Mesendoderm (in vitro differentiated cells): Measurements from ENCODE around the gene CHCT1.

Source experiments
- DNase-seq: peaks from one replicate; pipeline ENCODE4 v3.0.0; 2013
- H2AK5ac ChIP-seq: 2 replicates; pipeline ENCODE4 v1.6.1; 2013; ENCODE audit warnings: low read length, inconsistent platforms
- H2BK120ac ChIP-seq: 2 replicates; pipeline ENCODE4 v1.6.1; 2013; ENCODE audit warnings: low read depth, mild to moderate bottlenecking, low read length, moderate library complexity, mixed read lengths
- H2BK15ac ChIP-seq: replicated peaks from 2 replicates; pipeline ENCODE4 v1.6.1; 2013; ENCODE audit warnings: low read depth, mild to moderate bottlenecking, moderate library complexity
- H2BK5ac ChIP-seq: 2 replicates; pipeline ENCODE4 v1.6.1; 2013; ENCODE audit warnings: low read length, inconsistent platforms
- H3K18ac ChIP-seq: 2 replicates; pipeline ENCODE4 v1.6.1; 2013; ENCODE audit warnings: mild to moderate bottlenecking, low read length, mixed read lengths
- H3K23ac ChIP-seq: one replicate; pipeline ENCODE4 v1.6.1; 2013; ENCODE audit warnings: low read length
- H3K27ac ChIP-seq: 2 replicates; pipeline ENCODE4 v1.5.1; 2013; ENCODE audit warnings: low read depth, mild to moderate bottlenecking, inconsistent platforms, low read length, moderate library complexity
- H3K27me3 ChIP-seq: 2 replicates; pipeline ENCODE4 v1.6.1; 2013; ENCODE audit warnings: low read length, control low read depth, mild to moderate bottlenecking, inconsistent platforms; ENCODE audit not compliant: insufficient read depth, poor library complexity
- H3K36me3 ChIP-seq: 2 replicates; pipeline ENCODE4 v1.6.1; 2013; ENCODE audit warnings: low read length, inconsistent platforms; ENCODE audit not compliant: control insufficient read depth, insufficient read depth
- H3K4ac ChIP-seq: one replicate; pipeline ENCODE4 v1.6.1; 2013; ENCODE audit warnings: low read depth, mild to moderate bottlenecking, low read length, moderate library complexity
- H3K4me1 ChIP-seq: 2 replicates; pipeline ENCODE4 v1.6.1; 2013; ENCODE audit warnings: low read depth, low read length, inconsistent platforms; ENCODE audit not compliant: control insufficient read depth
- H3K4me2 ChIP-seq: 2 replicates; pipeline ENCODE4 v1.6.1; 2013; ENCODE audit warnings: low read length
- H3K4me3 ChIP-seq: 2 replicates; pipeline ENCODE4 v1.5.1; 2013; ENCODE audit warnings: mild to moderate bottlenecking, low read length
- H3K56ac ChIP-seq: one replicate; pipeline ENCODE4 v1.6.1; 2013; ENCODE audit warnings: low read length
- H3K79me1 ChIP-seq: 2 replicates; pipeline ENCODE4 v1.6.1; 2013; ENCODE audit warnings: low read length, inconsistent platforms
- H3K79me2 ChIP-seq: 2 replicates; pipeline ENCODE4 v1.6.1; 2013; ENCODE audit warnings: mild to moderate bottlenecking, low read length; ENCODE audit not compliant: control insufficient read depth, insufficient read depth
- H3K9ac ChIP-seq: 2 replicates; pipeline ENCODE4 v1.6.1; 2013; ENCODE audit warnings: low read length, inconsistent platforms
- H4K5ac ChIP-seq: one replicate; pipeline ENCODE4 v1.6.1; 2013; ENCODE audit warnings: low read length
- H4K8ac ChIP-seq: one replicate; pipeline ENCODE4 v1.6.1; 2013; ENCODE audit warnings: low read depth, mild to moderate bottlenecking, control low read depth, low read length, moderate library complexity
- WGBS: extraction: QIAGEN DNeasy Blood & Tissue Kit; methylation state at CpG from one replicate; pipeline ENCODE4 v1.1.7; 2013; ENCODE audit warnings: low lambda C conversion rate, missing lambda C conversion rate; ENCODE audit not compliant: insufficient coverage; ENCODE audit errors: extremely low coverage; 5-methylcytosine and 5-hydroxymethylcytosine counted together

The CHCT1 gene

DNA sequence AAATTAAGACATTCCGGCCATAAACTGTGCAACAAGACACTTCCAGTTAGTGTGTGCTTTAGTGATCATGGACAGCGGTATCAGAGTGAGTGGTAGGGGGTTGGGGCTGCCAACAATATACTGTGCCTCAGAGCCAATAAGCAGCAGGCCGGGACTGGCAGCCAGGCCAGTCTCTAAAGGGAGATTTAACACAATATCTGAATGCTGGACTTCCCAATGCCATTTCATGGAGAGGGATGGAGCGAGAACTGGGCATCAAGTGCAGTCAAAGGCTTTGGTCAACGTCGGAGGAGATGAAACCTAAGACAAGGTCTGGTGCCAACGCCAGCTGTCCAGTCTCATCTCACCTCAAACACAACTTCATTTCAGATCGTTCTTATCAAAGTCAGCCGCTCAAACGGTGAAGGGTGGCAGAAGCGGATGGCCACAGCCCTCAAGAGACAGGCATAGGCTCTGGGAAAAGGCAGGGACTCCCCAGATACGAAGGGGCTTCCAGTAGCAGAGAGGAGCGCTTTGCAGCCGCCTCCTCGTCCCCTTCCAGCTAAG is 31.3 kb upstream of the CHCT1 start:
- peak overlapping the region; percentile 86 for H3K4me2 ChIP-seq
- peaks cover 5% of the 10 kb centered on the region for H3K4me1 ChIP-seq
- H3K27ac ChIP-seq = peak overlapping the region; percentile 89
- H3K36me3 ChIP-seq = no peaks in the 10 kb centered on the region
- no peaks in the 10 kb centered on the region for H3K27me3 ChIP-seq
- H3K79me1 ChIP-seq = peaks cover 5% of the 10 kb centered on the region
- no CpG with 5 or more reads among the region's 15 CpGs for WGBS
- H3K23ac ChIP-seq = peak overlapping the region; percentile 70
- no peak overlapping the region for H4K8ac ChIP-seq
- H2BK5ac ChIP-seq = peak overlapping the region; percentile 57
- no peak overlapping the region for H2BK15ac ChIP-seq
- H3K4me3 ChIP-seq = peak overlapping the region; percentile 89
- no peak overlapping the region for H3K4ac ChIP-seq
- no peak overlapping the region for H4K5ac ChIP-seq
- DNase-seq = peak; percentile 45
- H3K18ac ChIP-seq = no peak overlapping the region
- no peak overlapping the region for H2BK120ac ChIP-seq
- H3K9ac ChIP-seq = peak overlapping the region; percentile 95
- H3K56ac ChIP-seq = peak overlapping the region; percentile 96
- H2AK5ac ChIP-seq = no peak overlapping the region
- H3K79me2 ChIP-seq = peaks cover 26% of the 10 kb centered on the region

DNA sequence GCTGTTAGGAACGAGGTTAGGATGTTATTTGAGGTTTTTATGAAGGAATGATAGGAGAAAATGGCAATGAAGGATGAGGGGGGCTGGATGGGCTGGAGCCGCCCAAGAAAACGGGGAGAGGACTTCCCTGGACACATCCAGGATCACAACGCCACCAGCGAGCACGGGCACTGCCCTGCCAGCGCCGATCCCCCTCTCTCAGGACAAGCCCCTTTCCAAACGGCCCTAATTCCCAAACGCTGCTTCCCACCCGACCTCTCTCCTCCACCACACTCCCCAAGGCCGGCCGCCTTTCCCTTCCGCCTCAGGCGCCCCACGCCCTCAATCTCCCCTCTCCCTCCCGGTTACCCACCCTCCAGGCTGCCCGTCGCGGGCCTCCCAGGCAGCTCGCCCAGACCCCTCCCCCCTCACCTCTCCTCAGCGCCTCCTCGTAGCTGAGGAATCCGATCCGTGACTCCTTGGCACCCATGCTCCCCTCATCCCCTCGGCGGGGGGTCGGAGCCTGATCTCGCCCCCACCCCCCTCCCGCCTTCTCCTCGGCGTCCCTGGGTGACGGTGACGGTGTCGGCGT is 30.7 kb upstream of the CHCT1 start:
- DNase-seq = no peak
- Histone ChIP-seq H2AK5ac (no peak overlapping the region), H3K4me2 (peak overlapping the region; percentile 86), H2BK15ac (no peak overlapping the region), H3K4me3 (peak overlapping the region; percentile 89), H3K4me1 (peaks cover 3% of the 10 kb centered on the region), H3K9ac (peak overlapping the region; percentile 95), H3K18ac (peak overlapping the region; percentile 81), H4K8ac (no peak overlapping the region), H3K79me2 (peaks cover 24% of the 10 kb centered on the region), H3K4ac (peak overlapping the region; percentile 40), H3K56ac (peak overlapping the region; percentile 96), H3K79me1 (peaks cover 5% of the 10 kb centered on the region), H3K36me3 (no peaks in the 10 kb centered on the region), H3K27me3 (no peaks in the 10 kb centered on the region), H4K5ac (no peak overlapping the region), H3K27ac (peak overlapping the region; percentile 89), H2BK5ac (peak overlapping the region; percentile 57), H3K23ac (peak overlapping the region; percentile 70), H2BK120ac (no peak overlapping the region)
- WGBS = no CpG with 5 or more reads among the region's 36 CpGs

DNA sequence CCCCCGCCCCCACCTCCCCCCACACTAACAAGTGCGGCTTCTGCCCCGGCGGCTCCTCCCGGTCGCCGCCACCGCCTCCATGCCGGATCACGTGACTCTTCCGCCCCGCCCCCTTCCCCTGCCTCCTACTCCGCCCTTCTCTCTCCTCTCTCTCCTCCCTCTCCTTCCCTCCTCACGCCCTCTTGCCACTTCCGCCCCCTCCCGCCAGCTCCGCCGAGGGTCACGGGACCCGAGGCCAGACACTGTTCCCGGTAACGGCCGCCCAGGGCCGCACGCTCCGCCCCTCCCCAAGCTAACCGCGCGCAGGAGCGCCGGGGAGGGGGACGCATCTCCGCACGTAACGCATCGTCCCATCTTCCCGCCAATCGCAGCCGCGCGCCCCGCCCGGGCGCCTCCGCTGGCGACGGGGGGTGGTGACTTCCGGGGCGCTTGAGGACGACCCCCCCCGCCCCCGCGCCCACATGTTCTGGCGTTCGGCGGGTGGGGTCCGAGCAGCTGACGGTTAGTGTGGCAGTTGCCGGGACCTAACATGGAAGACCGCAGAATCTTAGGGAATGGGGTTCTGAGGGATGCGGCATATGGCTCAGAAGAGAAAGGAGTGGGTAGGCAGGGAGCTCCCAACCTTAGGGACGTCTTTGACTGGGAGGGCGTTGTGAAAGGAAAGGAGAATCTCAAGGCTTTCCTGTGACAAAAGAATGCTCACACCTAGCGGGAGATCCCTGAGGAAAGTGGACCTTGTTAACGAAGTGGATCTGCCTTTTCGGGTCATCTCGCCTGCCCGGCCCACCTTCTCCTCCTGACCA is 30.0 kb upstream of the CHCT1 start, which contains the start of gene USP32:
TSS of gene USP32 (minus strand) at position 92 of the 803 bp plus-strand sequence. CDS start 194 bp downstream, outside the sequence.
- H4K8ac ChIP-seq = no peak within 1 kb of the TSS
- WGBS = no CpG with 5 or more reads among the region's 68 CpGs
- H2AK5ac ChIP-seq = no peak within 1 kb of the TSS
- peak within 1 kb of the TSS; percentile 86 for H3K4me2 ChIP-seq
- H3K36me3 ChIP-seq = no peaks in the 10 kb centered on the region
- peak within 1 kb of the TSS; percentile 95 for H3K9ac ChIP-seq
- H3K4me3 ChIP-seq = peak within 1 kb of the TSS; percentile 89
- peaks cover 5% of the 10 kb centered on the region for H3K79me1 ChIP-seq
- H3K27me3 ChIP-seq = no peaks in the 10 kb centered on the region
- peaks cover 21% of the 10 kb centered on the region for H3K79me2 ChIP-seq
- no peak within 1 kb of the TSS for H2BK120ac ChIP-seq
- H2BK15ac ChIP-seq = no peak within 1 kb of the TSS
- peak within 1 kb of the TSS; percentile 85 for H2BK5ac ChIP-seq
- H3K56ac ChIP-seq = peak within 1 kb of the TSS; percentile 96
- peak within 1 kb of the TSS; percentile 83 for H3K4ac ChIP-seq
- H3K27ac ChIP-seq = peak within 1 kb of the TSS; percentile 89
- H3K23ac ChIP-seq = peak within 1 kb of the TSS; percentile 70
- peak within 1 kb of the TSS; percentile 81 for H3K18ac ChIP-seq
- peak; percentile 98 for DNase-seq
- H3K4me1 ChIP-seq = peaks cover 2% of the 10 kb centered on the region
- H4K5ac ChIP-seq = no peak within 1 kb of the TSS

DNA sequence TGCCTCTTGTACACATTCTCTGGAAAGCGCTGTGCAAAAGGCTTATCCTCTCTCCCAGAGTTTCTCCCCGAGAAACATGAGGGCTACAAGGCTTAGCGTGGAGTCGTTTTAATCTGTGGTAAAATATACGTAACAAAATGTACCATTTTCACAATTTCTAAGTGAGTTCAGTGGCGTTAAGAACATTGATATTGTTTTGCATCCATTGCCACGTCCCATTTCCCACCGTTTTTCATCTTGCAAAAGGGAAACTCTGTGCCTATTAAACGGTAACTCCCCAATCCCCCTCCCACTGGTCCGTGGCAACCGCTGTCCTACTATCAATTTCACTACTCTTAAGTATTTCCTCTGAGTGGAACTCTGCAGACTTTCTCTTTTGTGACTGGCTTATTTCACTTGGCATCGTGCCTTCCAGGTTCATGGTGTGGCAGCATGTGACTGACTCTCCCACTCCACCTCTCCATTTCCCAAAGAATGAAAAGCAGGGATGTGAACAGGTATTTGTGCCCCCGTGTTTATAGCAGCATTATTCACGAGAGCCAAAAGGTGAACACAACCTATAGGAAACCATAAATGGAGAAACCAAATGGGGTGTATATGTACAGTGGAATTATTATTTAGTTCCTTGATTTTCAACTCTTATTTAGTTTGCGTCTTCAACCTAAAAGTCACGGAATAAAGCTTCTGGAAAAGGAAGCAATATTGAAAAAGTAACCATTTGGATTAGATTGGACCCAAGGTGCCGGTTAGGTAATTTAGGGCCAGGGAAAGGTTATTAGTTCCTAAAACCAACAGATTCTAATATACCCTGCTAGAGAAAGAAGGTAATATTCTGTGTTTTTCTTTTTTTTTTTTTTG is 29.2 kb upstream of the CHCT1 start:
- H3K4ac ChIP-seq = peak overlapping the region; percentile 83
- DNase-seq = peak; percentile 33
- H3K56ac ChIP-seq = peak overlapping the region; percentile 94
- H3K9ac ChIP-seq = peak overlapping the region; percentile 78
- H2BK5ac ChIP-seq = peak overlapping the region; percentile 85
- no peak overlapping the region for H3K23ac ChIP-seq
- peak overlapping the region; percentile 77 for H3K4me3 ChIP-seq
- H3K36me3 ChIP-seq = no peaks in the 10 kb centered on the region
- peak overlapping the region; percentile 58 for H3K4me2 ChIP-seq
- H2BK120ac ChIP-seq = no peak overlapping the region
- no peak overlapping the region for H2AK5ac ChIP-seq
- WGBS = no CpG with 5 or more reads among the region's 17 CpGs
- H3K27ac ChIP-seq = peak overlapping the region; percentile 89
- no peak overlapping the region for H4K5ac ChIP-seq
- H3K79me2 ChIP-seq = peaks cover 18% of the 10 kb centered on the region
- peak overlapping the region; percentile 42 for H3K18ac ChIP-seq
- peaks cover 5% of the 10 kb centered on the region for H3K79me1 ChIP-seq
- no peak overlapping the region for H2BK15ac ChIP-seq
- no peak overlapping the region for H4K8ac ChIP-seq
- H3K4me1 ChIP-seq = peaks cover 2% of the 10 kb centered on the region
- no peaks in the 10 kb centered on the region for H3K27me3 ChIP-seq

DNA sequence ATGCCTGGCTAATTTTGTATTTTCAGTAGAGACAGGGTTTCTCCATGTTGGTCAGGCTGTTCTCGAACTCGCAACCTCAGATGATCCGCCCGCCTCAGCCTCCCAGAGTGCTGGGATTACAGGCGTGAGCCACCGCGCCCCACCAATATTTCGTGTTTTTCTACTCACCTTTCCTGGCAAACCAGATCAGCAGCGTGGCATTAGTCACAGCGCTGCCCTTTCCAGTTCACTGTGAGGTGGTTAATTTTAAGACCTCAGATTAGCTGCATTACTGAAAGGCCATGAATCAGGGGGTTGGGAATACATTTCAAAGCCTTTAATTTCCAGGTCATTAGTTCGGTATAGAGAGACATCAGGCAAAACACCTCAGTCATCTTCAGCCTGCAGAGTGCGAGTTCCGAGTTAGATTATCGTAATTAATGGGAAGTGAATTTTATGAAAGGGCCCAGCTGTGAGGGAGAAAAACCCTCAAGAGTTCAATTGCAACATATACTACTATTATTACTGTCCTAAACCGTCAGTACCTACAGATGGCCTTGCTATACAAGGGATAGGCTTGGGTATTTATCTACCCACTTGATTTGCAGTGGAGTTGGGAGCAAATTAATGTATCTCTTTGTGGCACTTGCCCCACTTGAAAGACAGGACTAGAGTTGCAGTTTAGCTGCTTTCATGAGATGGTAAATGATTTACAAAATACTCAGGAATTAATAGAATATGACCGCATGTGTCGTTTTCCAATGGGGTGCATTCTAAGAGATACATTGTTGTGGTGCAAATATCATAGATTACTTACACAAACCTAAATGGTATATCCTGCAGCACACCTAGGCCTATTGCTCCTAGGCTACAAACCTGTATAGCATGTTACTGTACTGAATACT is 28.2 kb upstream of the CHCT1 start:
- H2BK5ac ChIP-seq = no peak overlapping the region
- H3K79me1 ChIP-seq = peaks cover 5% of the 10 kb centered on the region
- no peak overlapping the region for H3K23ac ChIP-seq
- peaks cover 2% of the 10 kb centered on the region for H3K4me1 ChIP-seq
- H3K56ac ChIP-seq = no peak overlapping the region
- H3K18ac ChIP-seq = no peak overlapping the region
- H3K4ac ChIP-seq = no peak overlapping the region
- no peak overlapping the region for H3K9ac ChIP-seq
- no CpG with 5 or more reads among the region's 17 CpGs for WGBS
- H4K8ac ChIP-seq = no peak overlapping the region
- H3K79me2 ChIP-seq = peaks cover 14% of the 10 kb centered on the region
- no peaks in the 10 kb centered on the region for H3K27me3 ChIP-seq
- H3K4me3 ChIP-seq = no peak overlapping the region
- no peak overlapping the region for H3K27ac ChIP-seq
- no peak overlapping the region for H4K5ac ChIP-seq
- H2BK15ac ChIP-seq = no peak overlapping the region
- no peak for DNase-seq
- H3K36me3 ChIP-seq = no peaks in the 10 kb centered on the region
- no peak overlapping the region for H2AK5ac ChIP-seq
- H2BK120ac ChIP-seq = no peak overlapping the region
- H3K4me2 ChIP-seq = no peak overlapping the region
